Measurements from ENCODE around the gene C9orf153.

DNA sequence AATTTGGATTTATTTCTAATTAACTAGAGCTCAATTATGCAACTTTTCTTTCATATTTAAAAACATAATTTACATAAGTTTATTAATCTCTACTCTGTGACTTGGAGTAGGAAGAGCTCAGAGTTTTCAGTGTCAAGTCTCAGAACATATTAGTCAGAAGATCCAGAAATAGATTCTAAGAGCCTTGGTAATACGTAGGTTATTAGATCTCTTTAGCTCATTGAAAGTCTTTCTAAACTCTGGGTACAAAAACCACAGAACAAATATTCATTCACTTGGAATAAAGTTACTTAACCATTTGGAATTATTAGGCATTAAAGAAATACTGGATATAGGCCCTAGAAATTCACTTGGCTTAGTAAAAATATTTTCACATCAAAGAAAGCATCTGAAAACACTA is 49.2 kb upstream of the C9orf153 start:
- TF ChIP-seq POLR2A (IDR thresholded peaks at IDR 0.05; ENCODE audit: low read length) (no peak), GATA1 (IDR thresholded peaks at IDR 0.05; ENCODE audit: low read depth, low read length) (no peak)
